Loucy (cell line): ENCODE data around the gene CNOT8.

Experiments used
- CTCF ChIP-seq: fragments of 200-600 bp; sonication (generic); conservative IDR thresholded peaks from 2 replicates; pipeline ENCODE4 v1.5.1; 2014; ENCODE audit warnings: mild to moderate bottlenecking, antibody characterized with exemption, low read length
- EZH2phosphoT487 ChIP-seq: fragments of 200-600 bp; IDR thresholded peaks from 2 replicates; pipeline ENCODE4 v1.6.1; 2018; ENCODE audit warnings: antibody characterized with exemption, mild to moderate bottlenecking, moderate library complexity, borderline replicate concordance

- TF ChIP-seq CTCF (peak; percentile 68), EZH2phosphoT487 (no peak)
These were observed 46.6 kb upstream of the CNOT8 start for GRCh38 chr5:154811653-154812465.
